ENCODE results near the gene FUBP3. TPM values are rescaled to one million over a fixed set of nuclear protein-coding genes. Genes with fewer than 3 reads are reported as not detected.

FUBP3 gene
- total RNA-seq, 2 experiments from 2014 or later: 48.4 to 50.8 TPM

DNA sequence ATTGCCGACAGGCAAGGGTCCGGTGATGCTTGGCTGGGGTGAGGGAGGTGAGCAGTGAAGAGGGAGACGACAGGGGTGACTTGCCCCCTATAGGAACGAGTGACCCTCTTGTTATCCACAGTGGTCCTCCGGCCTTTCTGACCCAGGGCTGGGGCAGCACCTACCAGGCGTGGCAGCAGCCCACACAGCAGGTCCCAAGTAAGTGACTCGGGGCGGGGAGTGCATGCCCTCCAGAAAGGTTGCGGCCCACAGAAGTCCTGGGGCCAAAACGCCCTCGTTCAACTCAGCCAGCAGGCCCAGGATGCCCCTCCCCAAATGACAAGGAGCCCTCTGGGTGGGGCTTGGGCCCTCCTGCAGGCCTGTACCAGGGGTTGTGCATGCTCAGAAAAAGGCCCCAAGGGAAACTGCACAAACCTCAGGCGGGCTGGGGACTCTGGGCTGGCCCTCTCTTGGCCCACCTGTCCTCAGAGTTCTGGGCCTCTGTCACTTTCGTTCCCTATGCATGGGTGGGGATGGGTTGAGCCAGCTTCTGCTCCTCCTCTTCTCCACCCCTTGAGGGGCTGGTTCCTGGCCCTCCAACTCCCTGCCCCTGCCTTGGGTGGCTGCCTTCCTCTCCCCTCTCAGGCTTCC lies 52.8 kb downstream of the FUBP3 start:
- H3K4me3 Mint-ChIP-seq: no peak overlapping the region
- H3K27ac Mint-ChIP-seq: no peak overlapping the region
- H3K36me3 Mint-ChIP-seq: peaks cover 8% of the 10 kb centered on the region
- H3K9me3 Mint-ChIP-seq: no peaks in the 10 kb centered on the region
- DNase-seq: no peak
- H3K27me3 Mint-ChIP-seq: no peaks in the 10 kb centered on the region
- H3K4me1 Mint-ChIP-seq: no peaks in the 10 kb centered on the region

DNA sequence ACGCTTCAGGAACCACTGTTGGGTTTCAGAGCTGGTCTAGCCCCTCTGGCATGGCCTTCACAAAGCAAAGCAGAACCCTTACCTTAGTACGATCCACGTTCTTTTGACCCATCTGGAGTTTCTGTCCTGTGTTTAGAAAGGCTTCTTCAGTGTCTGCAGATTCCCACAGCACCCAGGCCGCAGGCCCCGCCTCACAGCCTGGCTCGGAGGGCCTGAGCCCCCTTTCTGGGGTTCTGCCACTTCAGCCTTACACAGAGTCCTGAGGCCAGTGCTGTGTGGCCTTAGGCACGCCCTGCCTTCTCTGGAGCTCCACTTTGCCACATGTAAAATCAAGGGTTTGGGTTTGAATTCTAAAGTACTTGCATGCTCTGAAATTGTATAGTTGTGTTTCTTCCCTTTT lies 53.5 kb downstream of the FUBP3 start:
- Mint-ChIP-seq H3K4me1 (no peaks in the 10 kb centered on the region), H3K9me3 (no peaks in the 10 kb centered on the region), H3K27me3 (no peaks in the 10 kb centered on the region), H3K36me3 (peaks cover 10% of the 10 kb centered on the region), H3K27ac (no peak overlapping the region), H3K4me3 (no peak overlapping the region)
- no peak for DNase-seq

DNA sequence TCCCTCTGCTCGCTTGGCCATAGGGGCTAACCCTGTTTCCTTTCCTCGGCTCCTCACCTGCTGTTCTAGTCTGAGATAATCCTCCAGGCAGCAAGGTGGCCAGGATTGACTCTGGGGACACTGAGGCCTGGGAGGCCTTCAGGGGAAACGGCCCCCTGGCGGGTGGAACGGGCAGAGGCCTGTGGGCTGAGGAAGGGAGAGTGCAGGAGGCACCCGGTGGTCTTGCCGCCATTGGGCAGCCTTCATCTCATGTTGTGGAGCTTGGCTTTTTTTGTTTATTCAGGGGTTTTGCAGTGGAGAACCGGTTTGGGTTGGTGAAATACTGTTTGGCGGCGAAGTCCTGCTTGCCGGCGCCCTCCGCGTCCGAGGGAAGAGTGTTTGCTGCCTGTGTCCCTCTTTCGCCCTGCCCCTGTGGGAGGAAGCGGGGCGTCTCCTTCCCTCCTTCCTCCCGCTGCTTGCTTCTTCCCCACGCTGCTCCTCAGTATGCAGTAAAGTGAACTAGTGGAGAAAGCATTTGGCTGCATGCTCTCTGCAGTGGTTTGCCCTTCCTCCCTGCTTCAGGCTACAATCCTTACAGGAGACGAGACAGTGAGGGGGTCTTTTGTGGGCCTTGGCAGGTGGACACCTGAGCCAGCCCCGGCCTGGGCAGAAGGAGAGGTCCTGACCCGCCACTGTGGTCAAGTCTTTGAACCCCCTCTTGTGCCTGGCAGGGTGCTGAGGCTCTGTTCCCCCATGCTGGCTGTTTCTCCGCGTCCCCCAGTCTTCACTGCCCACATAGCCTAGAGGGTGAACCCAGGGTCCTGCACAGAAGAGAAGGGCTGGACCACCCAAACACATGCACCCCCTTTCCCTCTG lies 54.2 kb downstream of the FUBP3 start:
- H3K27me3 Mint-ChIP-seq: no peaks in the 10 kb centered on the region
- no peaks in the 10 kb centered on the region for H3K9me3 Mint-ChIP-seq
- no peak for DNase-seq
- H3K4me1 Mint-ChIP-seq: no peaks in the 10 kb centered on the region
- peaks cover 12% of the 10 kb centered on the region for H3K36me3 Mint-ChIP-seq
- no peak overlapping the region for H3K27ac Mint-ChIP-seq
- H3K4me3 Mint-ChIP-seq: no peak overlapping the region

DNA sequence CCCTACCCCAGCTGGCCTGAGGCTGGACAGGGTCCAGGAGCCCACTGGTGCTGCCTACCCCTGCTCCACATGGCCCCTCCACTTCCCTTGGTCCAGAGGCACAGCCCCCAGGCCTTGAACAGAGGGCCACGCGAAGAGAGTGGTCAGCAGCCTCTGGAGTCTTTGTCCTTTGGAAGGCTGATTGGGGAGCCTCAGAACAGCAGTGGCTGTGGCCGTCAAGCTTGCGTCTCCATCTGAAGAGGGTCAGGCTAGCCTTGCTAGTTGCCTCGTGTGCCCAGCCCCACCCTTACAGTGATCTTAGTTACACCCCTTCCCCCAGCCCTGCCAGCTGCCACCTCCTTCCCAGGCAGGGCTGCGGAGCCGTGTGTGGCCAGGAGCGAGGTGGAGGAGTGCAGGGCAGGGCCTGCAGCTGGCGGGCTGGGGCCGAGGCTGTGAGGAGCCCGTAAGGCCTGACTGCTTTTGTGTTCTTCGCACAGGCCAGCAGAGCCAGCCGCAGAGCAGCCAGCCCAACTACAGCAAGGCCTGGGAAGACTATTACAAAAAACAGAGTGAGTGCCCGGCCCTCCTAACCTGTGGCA lies 54.9 kb downstream of the FUBP3 start:
- no peaks in the 10 kb centered on the region for H3K27me3 Mint-ChIP-seq
- H3K4me3 Mint-ChIP-seq: no peak overlapping the region
- H3K36me3 Mint-ChIP-seq: peaks cover 19% of the 10 kb centered on the region

DNA sequence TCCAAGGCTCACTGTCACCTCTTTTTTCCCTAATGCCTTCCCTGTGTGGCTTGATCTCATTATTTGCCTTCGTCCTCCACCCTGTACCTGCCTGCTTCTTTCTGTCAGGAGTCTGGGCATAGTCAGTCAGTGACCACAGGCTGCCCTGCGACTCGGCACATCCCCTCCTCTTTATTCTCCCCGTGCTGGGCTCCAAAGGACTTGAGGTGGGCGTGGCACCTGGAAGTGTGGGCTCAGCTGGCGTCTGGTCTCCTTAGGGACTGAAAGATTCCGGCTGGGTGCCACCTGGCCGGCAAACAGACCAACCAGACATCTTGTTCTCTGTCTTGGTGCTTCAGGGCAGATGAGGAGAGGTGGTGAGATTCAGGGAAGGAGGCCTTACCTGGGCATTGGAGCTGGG lies 55.4 kb downstream of the FUBP3 start:
- H3K27ac Mint-ChIP-seq: no peak overlapping the region
- H3K27me3 Mint-ChIP-seq: no peaks in the 10 kb centered on the region
- H3K9me3 Mint-ChIP-seq: no peaks in the 10 kb centered on the region
- peaks cover 21% of the 10 kb centered on the region for H3K36me3 Mint-ChIP-seq
- no peak overlapping the region for H3K4me3 Mint-ChIP-seq
- no peaks in the 10 kb centered on the region for H3K4me1 Mint-ChIP-seq
- DNase-seq: no peak

More for the DNA sequence above, 54.9 kb downstream of the FUBP3 start:
- no peak for DNase-seq
- no peaks in the 10 kb centered on the region for H3K9me3 Mint-ChIP-seq
- no peak overlapping the region for H3K27ac Mint-ChIP-seq
- no peaks in the 10 kb centered on the region for H3K4me1 Mint-ChIP-seq

DNA sequence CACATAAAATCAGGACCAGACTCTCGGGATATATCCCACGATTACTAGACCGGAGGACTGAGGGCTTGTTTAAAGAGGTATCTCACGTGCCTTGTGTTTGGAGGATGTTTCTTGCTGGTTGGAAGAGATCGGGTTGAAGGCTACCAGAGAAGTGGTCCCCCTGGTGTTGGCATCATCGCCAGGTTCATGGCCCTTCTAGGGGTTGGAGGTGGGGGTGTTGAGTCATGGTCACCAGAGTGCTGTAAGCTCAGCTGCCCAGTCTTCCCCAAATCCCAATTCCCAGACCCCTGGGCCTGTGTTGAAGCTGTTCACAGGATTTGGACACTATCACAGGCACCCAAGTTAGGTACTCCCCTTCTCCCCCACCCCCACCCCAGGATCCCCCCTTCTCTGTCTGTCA lies 55.9 kb downstream of the FUBP3 start:
- no peak for DNase-seq
- H3K4me3 Mint-ChIP-seq: no peak overlapping the region
- H3K36me3 Mint-ChIP-seq: peaks cover 21% of the 10 kb centered on the region

DNA sequence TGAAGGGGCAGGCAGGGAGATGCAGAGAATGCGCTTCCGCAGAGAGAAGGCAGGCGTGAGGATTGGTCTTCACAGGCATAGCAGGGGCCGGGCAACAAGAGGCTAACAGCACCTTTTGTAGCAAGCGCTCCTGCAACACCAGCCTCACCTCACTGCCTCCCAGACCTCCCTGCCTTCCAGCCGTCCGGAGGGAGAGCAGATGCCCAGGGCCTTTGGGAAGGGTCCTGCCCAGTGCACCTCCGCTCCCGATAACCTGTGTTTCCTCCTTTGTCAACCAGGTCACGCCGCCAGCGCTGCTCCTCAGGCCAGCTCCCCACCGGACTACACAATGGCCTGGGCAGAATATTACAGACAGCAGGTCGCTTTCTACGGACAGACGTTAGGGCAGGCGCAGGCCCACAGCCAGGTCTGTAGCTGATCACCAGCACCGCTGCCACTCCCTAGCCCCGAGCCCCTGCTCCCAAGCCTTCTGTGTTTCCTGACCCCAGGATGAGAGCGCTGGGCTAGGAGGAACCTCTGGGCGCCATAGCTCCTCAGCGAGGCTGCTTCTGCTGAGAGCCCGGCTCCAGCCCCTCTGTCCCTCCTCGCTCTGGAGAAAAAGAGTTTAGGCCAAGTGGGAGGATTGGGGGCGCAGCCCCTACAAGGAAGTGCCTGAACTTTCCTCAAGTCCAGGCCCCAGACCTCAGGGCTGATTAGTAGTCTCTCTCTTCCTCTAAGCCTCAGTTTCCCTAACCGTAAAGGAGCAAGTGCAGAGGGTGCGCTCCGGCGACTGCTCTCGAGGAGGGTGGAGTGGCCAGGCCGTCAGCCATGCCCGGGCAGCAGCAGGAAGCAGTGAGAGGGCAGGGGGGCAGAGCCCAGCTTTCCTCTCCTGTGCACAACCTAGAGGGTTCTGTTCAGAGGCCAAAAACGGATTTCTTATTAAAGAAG lies 56.6 kb downstream of the FUBP3 start:
- Mint-ChIP-seq H3K4me1 (no peaks in the 10 kb centered on the region), H3K36me3 (peaks cover 21% of the 10 kb centered on the region), H3K4me3 (no peak overlapping the region), H3K27ac (no peak overlapping the region), H3K9me3 (no peaks in the 10 kb centered on the region), H3K27me3 (no peaks in the 10 kb centered on the region)
- DNase-seq: no peak

More for the DNA sequence above, 55.9 kb downstream of the FUBP3 start:
- Mint-ChIP-seq H3K9me3 (no peaks in the 10 kb centered on the region), H3K27ac (no peak overlapping the region), H3K4me1 (no peaks in the 10 kb centered on the region), H3K27me3 (no peaks in the 10 kb centered on the region)

DNA sequence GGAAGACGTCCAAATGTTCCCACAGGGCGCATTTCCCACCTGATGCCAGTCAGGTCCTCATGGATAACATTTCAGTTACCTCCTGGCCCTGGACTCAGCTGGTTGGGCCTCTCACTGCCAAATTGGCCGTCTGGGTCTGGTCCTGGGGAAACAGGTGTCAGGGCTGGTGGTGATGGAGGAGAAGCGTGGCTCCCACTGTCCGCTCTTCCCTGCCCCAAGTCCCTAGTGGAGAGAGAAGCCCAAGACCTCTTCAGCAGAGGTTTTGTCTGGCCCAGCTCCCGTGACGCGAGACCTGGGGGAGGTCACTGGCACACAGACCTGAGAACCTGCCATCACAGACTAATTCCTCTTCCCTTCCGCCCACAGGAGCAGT lies 57.3 kb downstream of the FUBP3 start:
- H3K27ac Mint-ChIP-seq: no peak overlapping the region
- H3K4me3 Mint-ChIP-seq: no peak overlapping the region

DNA sequence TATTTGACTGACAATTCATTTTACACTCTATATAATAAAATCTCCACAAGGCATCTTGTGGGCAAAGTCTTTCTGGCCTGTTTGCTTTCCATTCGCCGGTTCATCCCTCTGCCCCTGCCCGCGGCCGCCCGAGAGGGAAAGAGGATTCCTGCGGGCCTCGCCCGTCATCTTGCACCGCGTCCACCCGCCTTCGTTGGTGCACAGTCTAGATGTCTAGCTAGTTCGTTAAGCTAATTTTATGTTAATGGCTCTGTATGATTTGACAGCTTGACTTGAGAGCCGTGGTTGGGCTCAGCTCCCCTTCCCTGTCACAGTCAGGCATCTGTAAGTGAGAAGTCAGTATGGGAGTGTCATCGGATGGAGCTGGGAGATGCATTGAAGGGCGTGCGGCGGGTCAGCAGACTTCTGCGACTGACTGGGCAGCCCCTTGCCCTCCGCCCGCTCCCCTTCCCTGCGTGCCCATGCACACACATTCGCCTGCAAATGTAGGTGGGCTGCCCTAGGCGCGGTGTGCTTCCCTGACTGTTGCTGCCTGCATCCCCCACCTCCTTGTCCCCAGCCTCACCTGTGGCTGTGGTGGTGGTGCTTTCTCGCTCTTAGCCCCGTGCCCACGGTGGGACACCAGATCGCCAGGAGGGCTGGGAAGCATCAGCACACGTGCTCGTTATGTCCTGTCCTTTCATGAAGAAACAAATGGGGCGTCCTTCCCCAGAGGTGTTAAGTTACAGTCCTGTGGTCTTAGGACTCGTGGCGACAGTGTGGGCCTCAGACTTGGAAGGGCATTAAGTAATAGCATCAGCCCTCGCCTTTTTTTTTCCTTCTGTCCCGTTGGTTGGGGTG lies 59.1 kb downstream of the FUBP3 start:
- no peak overlapping the region for H3K27ac Mint-ChIP-seq
- no peaks in the 10 kb centered on the region for H3K9me3 Mint-ChIP-seq
- DNase-seq: no peak
- no peaks in the 10 kb centered on the region for H3K4me1 Mint-ChIP-seq
- H3K4me3 Mint-ChIP-seq: no peak overlapping the region
- peaks cover 21% of the 10 kb centered on the region for H3K36me3 Mint-ChIP-seq
- H3K27me3 Mint-ChIP-seq: no peaks in the 10 kb centered on the region

More for the DNA sequence above, 57.3 kb downstream of the FUBP3 start:
- H3K27me3 Mint-ChIP-seq: no peaks in the 10 kb centered on the region
- no peak for DNase-seq
- no peaks in the 10 kb centered on the region for H3K9me3 Mint-ChIP-seq
- no peaks in the 10 kb centered on the region for H3K4me1 Mint-ChIP-seq
- H3K36me3 Mint-ChIP-seq: peaks cover 21% of the 10 kb centered on the region

DNA sequence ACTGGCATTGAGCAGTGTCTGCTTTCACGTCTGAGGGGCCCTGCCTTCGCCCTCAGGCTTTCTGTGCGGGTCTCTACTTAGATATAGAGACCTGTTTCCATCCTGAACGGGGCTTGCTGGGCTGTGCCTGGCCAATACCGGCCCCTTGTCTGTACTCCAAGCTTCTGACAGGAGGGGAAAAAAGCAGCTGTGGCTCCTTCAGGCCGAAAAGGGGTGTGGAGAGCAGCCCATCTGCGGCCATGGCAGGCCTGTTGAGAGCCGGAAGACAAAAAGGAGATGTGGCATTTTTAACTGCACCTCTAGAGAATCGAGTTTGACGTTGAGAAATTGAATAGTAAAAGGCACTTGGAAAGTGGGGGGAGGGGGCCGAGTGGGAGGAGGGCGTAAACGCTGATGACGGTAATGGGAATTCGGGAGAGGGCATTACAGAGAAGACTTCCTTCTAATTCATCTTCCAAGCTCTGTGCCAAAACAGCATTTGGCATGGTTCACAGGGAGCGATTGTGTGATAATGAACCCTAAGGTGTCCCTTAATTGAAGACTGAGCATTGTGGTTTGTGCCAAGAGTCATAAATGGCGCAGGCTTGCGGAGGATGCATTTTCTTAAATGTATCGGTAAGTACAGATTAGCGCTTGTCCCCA lies 59.9 kb downstream of the FUBP3 start:
- Mint-ChIP-seq H3K4me1 (no peaks in the 10 kb centered on the region), H3K4me3 (no peak overlapping the region), H3K36me3 (peaks cover 21% of the 10 kb centered on the region), H3K27me3 (no peaks in the 10 kb centered on the region), H3K27ac (no peak overlapping the region), H3K9me3 (no peaks in the 10 kb centered on the region)
- DNase-seq: no peak

DNA sequence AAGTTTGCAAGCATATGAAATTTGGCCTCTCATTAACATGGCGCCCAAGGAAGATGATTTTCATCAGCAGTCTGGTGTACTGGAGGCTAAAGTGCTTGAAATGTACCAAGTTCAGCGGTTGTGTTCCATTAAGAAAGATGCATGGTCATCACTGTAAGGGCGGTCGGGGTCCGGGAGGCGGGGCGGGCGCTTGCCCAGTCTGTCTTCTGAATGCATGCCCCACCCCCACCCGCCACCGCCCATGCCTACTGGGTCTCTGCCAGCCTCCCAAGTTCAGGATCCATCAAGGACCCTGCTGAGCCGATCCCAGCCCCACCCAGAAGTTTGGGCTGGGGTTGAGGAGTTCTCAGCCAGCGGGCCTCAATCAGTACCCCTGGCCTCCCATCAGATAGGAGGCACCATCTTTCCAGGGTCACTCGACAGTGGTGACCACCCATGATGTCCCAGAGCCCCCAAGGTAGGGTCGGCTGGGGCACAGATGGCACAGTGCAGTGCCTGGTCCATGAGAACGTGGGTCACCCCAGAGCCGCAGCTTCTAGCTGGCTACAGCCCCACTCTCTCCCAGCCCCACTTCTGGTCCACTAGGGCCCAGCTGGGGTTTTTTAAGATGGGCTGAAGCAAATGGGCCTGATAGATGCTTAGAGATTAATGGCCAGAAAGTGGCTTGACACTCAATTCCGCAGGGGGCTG lies 60.6 kb downstream of the FUBP3 start:
- Mint-ChIP-seq H3K4me1 (no peaks in the 10 kb centered on the region), H3K4me3 (no peak overlapping the region), H3K36me3 (peaks cover 18% of the 10 kb centered on the region), H3K27me3 (no peaks in the 10 kb centered on the region), H3K9me3 (no peaks in the 10 kb centered on the region), H3K27ac (no peak overlapping the region)
- no peak for DNase-seq

DNA sequence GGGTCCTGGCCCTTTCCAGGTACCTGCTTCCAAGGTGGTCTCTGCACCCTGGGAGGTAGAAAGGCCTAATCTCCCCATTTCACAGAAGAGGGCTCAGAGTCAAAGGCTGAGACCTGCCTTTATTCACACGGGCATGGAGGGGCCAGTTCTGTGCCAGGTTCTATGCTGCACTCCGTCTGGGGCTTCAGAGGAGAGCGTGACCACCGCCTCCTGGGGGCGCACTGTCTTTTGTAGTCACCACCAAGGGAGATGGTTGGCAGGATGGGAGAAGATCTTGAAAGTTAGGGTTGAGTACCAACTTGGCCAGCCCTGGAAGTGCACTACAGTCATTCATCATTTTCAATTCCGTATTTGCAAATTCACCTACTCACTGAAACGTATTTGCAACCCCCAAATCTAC lies 61.3 kb downstream of the FUBP3 start:
- Mint-ChIP-seq H3K9me3 (peaks cover under 1% of the 10 kb centered on the region), H3K4me1 (no peaks in the 10 kb centered on the region), H3K36me3 (peaks cover 17% of the 10 kb centered on the region), H3K27ac (no peak overlapping the region), H3K27me3 (no peaks in the 10 kb centered on the region), H3K4me3 (no peak overlapping the region)
- no peak for DNase-seq

DNA sequence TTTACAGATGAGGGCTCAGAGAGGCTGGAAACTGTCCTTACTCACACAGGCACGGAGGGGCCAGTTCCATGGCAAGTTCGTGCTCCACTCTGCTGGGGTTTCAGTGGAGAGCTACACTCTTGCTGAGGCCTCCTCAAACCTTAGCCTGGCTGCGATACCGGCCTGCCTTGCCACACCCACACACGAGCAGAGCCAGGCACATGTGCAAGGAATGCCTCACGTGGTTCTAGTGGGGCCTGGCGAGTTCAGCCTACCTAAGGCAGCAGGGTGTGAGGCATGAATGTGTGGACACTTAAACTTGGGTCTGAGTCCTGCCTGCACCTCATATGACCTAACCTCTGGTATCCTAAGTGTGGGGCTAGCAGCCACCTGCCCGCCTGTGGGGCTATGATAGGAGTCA lies 63.5 kb downstream of the FUBP3 start:
- H3K36me3 Mint-ChIP-seq: peaks cover 12% of the 10 kb centered on the region
- H3K4me3 Mint-ChIP-seq: no peak overlapping the region
- no peak for DNase-seq
- H3K27ac Mint-ChIP-seq: no peak overlapping the region
- H3K4me1 Mint-ChIP-seq: no peaks in the 10 kb centered on the region
- no peaks in the 10 kb centered on the region for H3K27me3 Mint-ChIP-seq
- peaks cover 6% of the 10 kb centered on the region for H3K9me3 Mint-ChIP-seq

All from activated naive CD8-positive, alpha-beta T cell treated with anti-CD3 and anti-CD28 coated beads for 36 hours (primary cell).